Activated naive CD4-positive, alpha-beta T cell treated with anti-CD3 and anti-CD28 coated beads for 36 hours (primary cell): ENCODE results near the gene OSM. TPM values are rescaled to one million over a fixed set of nuclear protein-coding genes. Genes with fewer than 3 reads are reported as not detected.
"Not testable (repeated sequence)": the region's sequence is repeated elsewhere in the genome, so short reads cannot be mapped to it uniquely, and the experiment has no call there.

Experiments used
- CTCF ChIA-PET: fragments of 350-600 bp; sonication (Branson Sonifier 250); formaldehyde crosslinking; loops from one replicate; lab custom pipeline; 2021; ENCODE audit warnings: antibody characterized with exemption; lab: Charles Lee
- DNase-seq: peaks from one replicate; pipeline ENCODE4 v3.0.0-alpha.2; 2020
- H3K27ac Mint-ChIP-seq: one replicate; pipeline ENCODE4 v1.8.0; 2021; ENCODE audit warnings: mild to moderate bottlenecking, mixed read lengths
- H3K27me3 Mint-ChIP-seq: one replicate; pipeline ENCODE4 v1.8.0; 2021; ENCODE audit warnings: low read depth, mixed read lengths
- H3K36me3 Mint-ChIP-seq: one replicate; pipeline ENCODE4 v1.8.0; 2021; ENCODE audit warnings: low read depth, mixed read lengths
- H3K4me1 Mint-ChIP-seq: one replicate; pipeline ENCODE4 v1.8.0; 2021; ENCODE audit warnings: low read depth, mixed read lengths
- H3K4me3 Mint-ChIP-seq: one replicate; pipeline ENCODE4 v1.8.0; 2021; ENCODE audit warnings: mild to moderate bottlenecking, moderate library complexity, mixed read lengths
- H3K9me3 Mint-ChIP-seq: one replicate; pipeline ENCODE4 v1.8.0; 2021; ENCODE audit warnings: mixed read lengths
- intact Hi-C: fragments of 100-400 bp; cut with micrococcal nuclease; formaldehyde crosslinking; loops from one replicate; pipeline ENCODE4 v1.15.1; 2023
- total RNA-seq, 2 experiments: library from RNA; stranded (reverse); gene quantifications; one replicate each; pipeline ENCODE4 v1.2.3, GENCODE V29; 2021

OSM gene
- total RNA-seq, 2 experiments from 2014 or later, result 8.9 to 11.2 TPM

DNA sequence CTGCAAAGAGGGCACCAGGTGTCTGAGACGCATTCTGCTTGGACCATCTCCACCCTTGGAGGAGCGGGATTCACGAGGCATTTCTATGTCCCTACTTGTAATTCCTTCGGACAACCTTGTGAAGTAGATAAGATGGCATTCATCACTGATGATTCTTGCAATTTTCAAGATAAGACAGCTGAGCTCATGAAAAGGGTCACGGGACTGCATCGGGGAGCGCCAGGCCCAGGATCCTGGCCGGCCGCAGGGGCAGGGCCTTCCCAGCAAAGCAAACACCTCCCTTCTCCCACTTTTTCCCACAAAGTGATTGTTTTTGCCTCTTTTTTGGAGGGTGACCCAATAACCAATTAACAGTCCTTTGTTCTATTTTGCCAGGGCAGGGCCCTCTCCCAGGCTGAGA, 28.5 kb downstream of the OSM start:
- no peak overlapping the region for H3K27ac Mint-ChIP-seq
- no peak for DNase-seq
- CTCF ChIA-PET, result interaction anchor here (0.6 to 1.1 kb wide), 4 partner anchors 13 to 943 kb away, joined by 3 to 4 read pairs (median 3); no protein-coding TSS in a partner anchor
- intact Hi-C loops, result no loop called here
- H3K27me3 Mint-ChIP-seq, result no peaks in the 10 kb centered on the region
- H3K4me1 Mint-ChIP-seq, result peaks cover 20% of the 10 kb centered on the region
- H3K4me3 Mint-ChIP-seq, result no peak overlapping the region
- peaks cover 18% of the 10 kb centered on the region for H3K36me3 Mint-ChIP-seq
- no peaks in the 10 kb centered on the region for H3K9me3 Mint-ChIP-seq

DNA sequence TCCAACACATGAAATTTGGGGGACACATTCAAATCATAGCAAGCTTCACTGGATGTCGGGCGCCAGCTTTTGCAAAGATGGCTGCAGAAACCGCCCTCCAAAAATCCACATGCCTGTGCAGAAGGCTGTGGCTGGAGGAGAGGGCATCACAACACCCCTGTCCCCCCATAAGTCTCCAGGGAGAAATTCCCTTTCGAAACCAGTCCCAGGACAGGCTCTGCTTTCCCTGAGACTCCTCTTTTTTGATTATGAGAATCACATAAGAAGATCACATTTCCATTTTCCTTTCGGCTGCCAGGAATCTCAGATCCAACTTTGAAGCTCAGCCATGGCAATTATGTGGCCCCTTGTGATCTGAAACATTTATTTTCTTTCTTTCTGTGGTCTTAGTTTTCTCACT, 29.8 kb downstream of the OSM start:
- CTCF ChIA-PET, result no interaction called here
- no peak overlapping the region for H3K27ac Mint-ChIP-seq
- H3K4me1 Mint-ChIP-seq, result peaks cover 8% of the 10 kb centered on the region
- DNase-seq, result no peak
- H3K9me3 Mint-ChIP-seq, result no peaks in the 10 kb centered on the region
- no peak overlapping the region for H3K4me3 Mint-ChIP-seq
- peaks cover 8% of the 10 kb centered on the region for H3K36me3 Mint-ChIP-seq
- H3K27me3 Mint-ChIP-seq, result no peaks in the 10 kb centered on the region
- intact Hi-C loops, result no loop called here

DNA sequence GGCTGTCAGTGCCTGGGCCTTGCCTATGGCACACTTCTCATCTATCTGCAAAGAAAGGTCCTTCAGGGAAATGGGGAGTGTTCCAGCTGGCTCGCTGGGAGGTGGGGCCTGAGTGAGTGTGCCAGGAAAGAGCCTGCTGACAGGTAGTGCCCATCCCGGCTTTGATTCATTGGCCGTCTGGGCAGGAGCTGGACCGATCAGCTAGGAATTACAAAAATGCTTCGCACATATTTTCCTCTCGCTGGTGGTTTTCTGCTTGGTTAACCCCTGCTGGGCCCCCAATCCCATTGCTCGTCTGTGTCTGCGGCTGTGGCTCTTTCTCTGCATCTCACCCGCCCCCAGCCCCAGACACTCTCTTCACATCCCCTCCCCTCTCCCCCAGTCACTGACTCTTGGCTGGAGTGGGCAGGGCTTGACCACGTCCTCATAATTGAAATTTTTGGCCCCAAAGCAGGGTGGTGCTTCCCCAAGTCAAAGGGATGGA, 30.9 kb downstream of the OSM start:
- CTCF ChIA-PET, result no interaction called here
- Mint-ChIP-seq H3K36me3 (peaks cover 2% of the 10 kb centered on the region), H3K4me3 (no peak overlapping the region), H3K27ac (no peak overlapping the region), H3K27me3 (no peaks in the 10 kb centered on the region), H3K4me1 (peaks cover 5% of the 10 kb centered on the region), H3K9me3 (no peaks in the 10 kb centered on the region)
- DNase-seq, result no peak
- intact Hi-C loops, result no loop called here

DNA sequence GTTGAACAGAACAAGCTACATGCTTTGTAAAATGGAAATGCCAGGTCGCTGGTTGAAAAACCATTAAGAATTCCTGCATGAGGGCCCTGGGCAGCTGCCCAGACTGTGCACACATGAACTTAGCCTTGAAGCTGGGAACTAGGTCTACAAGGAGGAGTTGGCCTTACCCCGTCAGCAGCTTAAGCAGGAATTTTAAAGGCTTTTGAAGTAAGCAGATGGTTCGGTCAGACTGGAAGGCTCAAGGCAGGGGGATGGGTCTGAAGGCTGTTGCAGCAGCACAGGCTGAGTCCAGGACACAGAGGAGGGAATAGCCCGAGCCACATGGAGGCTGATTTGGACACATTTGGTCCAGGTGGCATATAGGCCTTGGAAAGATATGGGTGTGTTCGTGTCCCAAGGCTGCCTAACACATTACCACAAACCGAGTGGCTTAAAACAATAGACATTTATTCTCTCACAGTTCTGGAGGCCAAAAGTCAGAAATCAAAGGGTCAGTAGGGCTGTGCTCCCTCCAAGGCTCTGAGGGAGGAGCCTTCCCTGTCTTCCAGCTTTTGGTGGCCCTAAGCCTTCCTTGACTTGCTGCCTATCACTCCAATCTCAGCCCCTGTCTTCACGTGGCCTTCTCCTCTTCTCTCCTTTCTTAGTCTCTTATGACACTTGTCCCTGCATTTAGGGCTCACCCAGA, 31.7 kb downstream of the OSM start:
- no peaks in the 10 kb centered on the region for H3K36me3 Mint-ChIP-seq
- H3K27me3 Mint-ChIP-seq, result no peaks in the 10 kb centered on the region
- H3K27ac Mint-ChIP-seq, result no peak overlapping the region
- H3K4me3 Mint-ChIP-seq, result no peak overlapping the region
- H3K4me1 Mint-ChIP-seq, result no peaks in the 10 kb centered on the region
- CTCF ChIA-PET, result interaction anchor here (1.0 kb wide), 1 partner anchor 8 kb away, joined by 3 read pairs; no protein-coding TSS in a partner anchor
- DNase-seq, result no peak
- intact Hi-C loops, result no loop called here
- H3K9me3 Mint-ChIP-seq, result no peaks in the 10 kb centered on the region

DNA sequence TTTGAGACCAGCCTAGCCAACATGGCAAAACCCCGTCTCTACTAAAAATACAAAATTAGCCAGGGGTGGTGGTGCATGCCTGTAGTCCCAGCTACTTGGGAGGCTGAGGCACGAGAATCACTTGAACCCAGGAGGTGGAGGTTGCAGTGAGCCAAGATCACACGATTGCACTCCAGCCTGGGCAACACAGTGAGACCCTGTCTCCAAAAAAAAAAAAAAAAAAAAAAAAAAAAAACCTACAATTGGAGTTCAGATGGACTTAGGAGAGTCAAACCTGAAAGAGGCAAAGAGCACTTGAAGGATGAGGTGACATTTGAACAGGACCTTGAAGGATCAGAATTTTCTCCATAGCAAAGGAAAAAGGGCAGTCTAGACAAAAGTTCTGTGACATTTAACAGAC, 32.3 kb downstream of the OSM start:
- H3K4me1 Mint-ChIP-seq, H3K36me3 Mint-ChIP-seq, intact Hi-C loops, DNase-seq, H3K27me3 Mint-ChIP-seq, H3K9me3 Mint-ChIP-seq, H3K4me3 Mint-ChIP-seq, H3K27ac Mint-ChIP-seq: not testable (repeated sequence)
- CTCF ChIA-PET, result interaction anchor here (1.0 kb wide), 1 partner anchor 8 kb away, joined by 3 read pairs; no protein-coding TSS in a partner anchor

DNA sequence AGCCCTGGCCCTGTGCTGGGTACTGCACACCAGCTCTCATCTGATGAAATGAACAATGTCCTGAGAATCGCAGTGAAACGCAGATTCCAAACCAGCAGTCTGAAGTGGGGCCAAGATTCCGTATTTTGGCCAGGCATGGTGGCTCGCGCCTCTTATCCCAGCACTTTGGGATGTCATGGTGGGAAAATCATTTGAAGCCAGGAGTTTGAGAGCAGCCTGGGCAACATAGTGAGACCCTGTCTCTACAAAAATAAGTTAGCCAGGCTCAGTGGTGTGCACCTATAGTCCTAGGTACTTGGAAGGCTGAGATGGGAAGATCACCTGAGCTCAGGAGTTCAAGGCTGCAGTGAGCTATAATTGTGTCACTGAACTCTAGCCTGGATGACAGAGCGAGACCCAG, 33.1 kb downstream of the OSM start:
- Mint-ChIP-seq H3K36me3 (no peaks in the 10 kb centered on the region), H3K27me3 (no peaks in the 10 kb centered on the region), H3K4me1 (peaks cover 2% of the 10 kb centered on the region), H3K27ac (no peak overlapping the region), H3K4me3 (no peak overlapping the region), H3K9me3 (no peaks in the 10 kb centered on the region)
- intact Hi-C loops, result no loop called here
- CTCF ChIA-PET, result interaction anchor here (1.4 kb wide), 1 partner anchor 52 kb away, joined by 3 read pairs; no protein-coding TSS in a partner anchor
- DNase-seq, result no peak

DNA sequence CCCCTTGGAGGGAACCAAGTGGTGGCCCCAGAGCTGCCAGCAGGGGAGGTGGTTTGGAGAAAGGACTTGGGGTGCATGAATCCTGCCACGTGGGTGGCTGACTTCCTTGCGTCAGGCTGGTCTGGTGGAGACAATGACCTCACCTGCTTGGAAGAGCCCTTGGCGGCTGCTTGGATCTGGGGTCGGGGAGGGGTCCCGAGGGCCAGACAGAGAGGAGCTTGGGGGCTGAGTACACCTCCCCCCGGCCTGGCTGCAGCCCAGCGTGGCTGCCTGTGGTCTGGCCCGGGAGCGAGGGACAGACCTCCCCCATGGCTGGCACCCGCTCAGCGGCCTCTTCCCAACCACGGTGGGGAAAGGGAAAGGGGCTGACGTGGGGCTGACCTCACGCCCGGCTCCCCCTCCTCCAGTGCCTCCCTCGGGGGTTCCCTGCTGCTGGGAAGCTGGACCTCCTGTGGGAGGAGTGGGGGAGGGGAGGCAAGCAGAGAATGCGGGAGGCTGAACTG, 33.9 kb downstream of the OSM start:
- H3K9me3 Mint-ChIP-seq, result no peaks in the 10 kb centered on the region
- DNase-seq, result no peak
- no peak overlapping the region for H3K27ac Mint-ChIP-seq
- H3K4me1 Mint-ChIP-seq, result peaks cover 7% of the 10 kb centered on the region
- CTCF ChIA-PET, result interaction anchor here (1.4 kb wide), 1 partner anchor 53 kb away, joined by 3 read pairs; no protein-coding TSS in a partner anchor
- no peaks in the 10 kb centered on the region for H3K27me3 Mint-ChIP-seq
- H3K4me3 Mint-ChIP-seq, result no peak overlapping the region
- H3K36me3 Mint-ChIP-seq, result no peaks in the 10 kb centered on the region
- intact Hi-C loops, result no loop called here

DNA sequence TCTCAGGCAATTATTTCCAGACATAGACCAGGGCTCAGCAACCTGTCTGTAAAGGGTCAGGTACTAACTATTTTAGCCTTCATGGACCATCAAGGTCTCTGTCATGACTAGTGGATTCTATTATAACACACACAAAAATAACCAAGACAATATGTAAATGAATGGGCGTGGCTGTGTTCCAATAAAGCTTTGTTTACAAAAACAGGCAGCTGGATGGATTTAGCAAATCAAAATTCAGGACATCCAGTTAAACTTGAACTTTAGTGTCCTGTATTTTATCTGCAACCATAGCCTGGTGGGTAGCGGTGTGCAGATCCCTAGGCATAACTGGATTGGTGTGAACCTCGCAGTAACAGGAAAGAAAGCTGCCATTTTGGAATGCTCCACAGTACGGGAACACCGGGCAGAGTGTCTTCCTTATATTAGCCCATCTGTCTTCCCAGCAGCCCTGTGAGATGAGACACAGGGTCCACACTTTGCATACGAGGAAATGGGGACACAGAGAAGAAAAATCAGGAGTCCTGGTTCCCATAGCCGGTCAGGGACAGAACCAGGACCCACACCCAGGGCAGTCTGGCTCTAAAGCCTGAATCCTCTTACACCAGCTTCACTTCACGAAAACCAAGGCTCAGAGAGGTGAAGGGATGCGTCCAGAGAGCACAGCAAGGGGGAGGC, 35.7 kb downstream of the OSM start:
- Mint-ChIP-seq H3K4me3 (no peak overlapping the region), H3K9me3 (no peaks in the 10 kb centered on the region)
- CTCF ChIA-PET, result interaction anchor here (0.7 kb wide), 1 partner anchor 704 kb away, joined by 3 read pairs; no protein-coding TSS in a partner anchor

DNA sequence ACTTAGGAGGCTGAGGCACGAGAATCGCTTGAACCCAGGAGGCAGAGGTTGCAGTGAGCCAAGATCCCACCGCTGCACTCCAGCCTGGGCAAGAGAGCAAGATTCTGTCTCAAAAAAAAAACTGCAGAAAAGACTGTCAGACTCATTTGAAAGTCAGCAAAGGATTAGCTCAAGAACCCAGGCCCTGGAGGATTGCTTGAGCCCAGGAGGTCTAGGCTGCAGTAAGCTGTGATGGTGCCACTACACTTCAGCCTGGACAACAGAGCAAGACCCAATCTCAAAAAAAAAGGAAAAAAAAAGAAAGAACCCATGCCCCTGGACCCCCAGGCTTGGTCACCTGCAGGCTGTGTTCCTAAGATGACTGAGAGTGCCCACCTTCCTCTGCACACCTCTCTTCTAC, 36.3 kb downstream of the OSM start:
- H3K27me3 Mint-ChIP-seq, result no peaks in the 10 kb centered on the region
- CTCF ChIA-PET, result interaction anchor here (0.7 kb wide), 1 partner anchor 703 kb away, joined by 3 read pairs; no protein-coding TSS in a partner anchor
- H3K27ac Mint-ChIP-seq, result no peak overlapping the region
- DNase-seq, result no peak
- H3K36me3 Mint-ChIP-seq, result no peaks in the 10 kb centered on the region
- H3K4me3 Mint-ChIP-seq, result no peak overlapping the region
- intact Hi-C loops, result no loop called here
- peaks cover 10% of the 10 kb centered on the region for H3K4me1 Mint-ChIP-seq
- H3K9me3 Mint-ChIP-seq, result no peaks in the 10 kb centered on the region

More for the DNA sequence above, 35.7 kb downstream of the OSM start:
- peaks cover 10% of the 10 kb centered on the region for H3K4me1 Mint-ChIP-seq
- H3K27ac Mint-ChIP-seq, result no peak overlapping the region
- intact Hi-C loops, result no loop called here
- no peaks in the 10 kb centered on the region for H3K27me3 Mint-ChIP-seq
- H3K36me3 Mint-ChIP-seq, result no peaks in the 10 kb centered on the region
- DNase-seq, result no peak

DNA sequence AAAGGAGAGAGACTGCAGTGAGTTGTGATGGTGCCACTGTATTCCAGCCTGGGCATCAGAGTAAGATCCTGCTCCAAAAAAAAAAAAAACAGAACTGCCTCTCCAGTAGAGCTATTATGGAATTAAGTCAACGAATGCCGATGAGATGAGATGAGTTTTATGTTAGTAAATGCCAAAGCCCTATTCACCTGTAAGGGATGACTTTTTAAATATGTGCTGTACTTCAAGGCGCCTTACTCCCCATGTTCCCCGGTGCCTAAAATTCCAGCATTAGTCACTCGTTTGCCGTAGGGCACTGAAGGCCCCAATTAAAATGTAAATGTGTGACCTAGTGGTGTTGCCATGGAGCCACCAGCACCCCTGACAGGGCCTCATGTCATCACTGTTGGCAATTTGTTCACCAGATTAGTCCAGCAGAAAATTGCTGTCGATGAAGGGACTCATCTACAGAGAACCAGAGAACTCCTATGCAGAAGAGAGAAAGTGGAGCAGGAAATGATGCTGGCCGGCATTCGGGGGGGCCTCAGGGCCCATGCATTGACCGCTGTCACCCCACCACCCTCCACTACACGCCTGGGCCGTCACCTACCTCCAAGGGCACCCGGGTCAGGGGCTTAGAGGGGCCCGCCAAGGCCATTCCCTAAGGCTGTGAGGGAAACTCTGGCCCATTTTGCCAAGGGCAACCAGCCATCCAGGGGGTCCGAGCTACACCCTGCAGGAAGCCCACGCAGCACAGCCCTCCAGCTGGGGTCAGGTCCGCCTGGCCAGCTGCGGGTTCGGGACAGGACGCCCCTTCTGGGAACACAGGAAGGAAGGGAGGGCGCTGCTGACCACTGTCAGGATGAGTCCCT, 37.9 kb downstream of the OSM start:
- no peaks in the 10 kb centered on the region for H3K36me3 Mint-ChIP-seq
- intact Hi-C loops, result no loop called here
- no peaks in the 10 kb centered on the region for H3K9me3 Mint-ChIP-seq
- no peak for DNase-seq
- CTCF ChIA-PET, result no interaction called here
- no peaks in the 10 kb centered on the region for H3K27me3 Mint-ChIP-seq
- H3K4me1 Mint-ChIP-seq, result peaks cover 18% of the 10 kb centered on the region
- no peak overlapping the region for H3K4me3 Mint-ChIP-seq
- H3K27ac Mint-ChIP-seq, result no peak overlapping the region

DNA sequence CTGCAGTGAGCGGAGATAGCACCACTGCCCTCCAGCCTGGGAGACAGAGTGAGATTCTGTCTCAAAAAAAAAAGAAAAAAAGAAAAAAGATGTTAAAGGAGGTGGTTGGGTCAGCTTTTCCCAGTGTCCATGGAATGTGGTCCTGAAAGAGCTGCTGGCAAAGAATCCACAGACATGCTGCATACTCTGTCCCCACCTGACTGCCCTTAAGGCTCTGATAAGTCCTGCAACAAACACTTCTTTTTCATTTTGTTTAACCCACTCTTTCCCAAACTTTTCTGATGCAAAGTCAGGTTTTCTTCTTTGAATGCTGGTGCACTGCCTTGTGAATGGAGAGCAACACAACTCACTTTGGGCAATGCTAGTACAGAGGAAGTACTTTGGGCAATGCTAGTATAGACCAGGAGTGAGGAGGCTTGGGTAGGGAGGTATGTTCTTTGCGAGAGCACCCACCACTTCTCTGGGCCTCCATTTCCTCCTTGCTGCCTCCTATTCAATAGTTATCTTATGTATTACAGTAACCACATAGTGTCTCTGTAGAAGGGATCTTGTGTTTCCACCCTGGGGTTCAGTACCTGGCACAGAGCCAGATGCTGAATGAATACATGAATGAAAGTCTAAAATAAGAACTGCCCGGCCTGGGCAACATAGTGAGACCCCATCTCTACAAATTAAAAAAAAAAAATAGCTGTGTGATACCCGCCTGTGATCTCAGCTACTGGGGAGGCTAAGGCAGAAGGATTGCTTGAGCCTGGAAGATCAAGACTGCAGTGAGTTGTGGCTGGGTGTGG, 39.0 kb downstream of the OSM start:
- no peak for DNase-seq

More for the DNA sequence above, 39.0 kb downstream of the OSM start:
- Mint-ChIP-seq H3K9me3 (no peaks in the 10 kb centered on the region), H3K27me3 (no peaks in the 10 kb centered on the region), H3K27ac (no peak overlapping the region), H3K36me3 (no peaks in the 10 kb centered on the region), H3K4me1 (peaks cover 28% of the 10 kb centered on the region), H3K4me3 (no peak overlapping the region)
- intact Hi-C loops, result no loop called here
- CTCF ChIA-PET, result interaction anchor here (0.6 kb wide), 1 partner anchor 38 kb away, joined by 4 read pairs; no protein-coding TSS in a partner anchor
